WTC11 (cell line): ENCODE data around the gene EID2B.

Source experiments
- CTCF ChIP-seq: fragments of 200-600 bp; IDR thresholded peaks from 2 replicates; pipeline ENCODE4 v1.8.0; 2022; ENCODE audit warnings: antibody characterized with exemption
- ELF4 ChIP-seq: sonication (generic); formaldehyde crosslinking; IDR thresholded peaks from 2 replicates; pipeline ENCODE4 v1.8.1; 2022; ENCODE audit warnings: low read depth, mild to moderate bottlenecking, moderate library complexity, missing genetic modification reagents
- GTF2I ChIP-seq: fragments of 250-450 bp; sonication (Bioruptor Pico); conservative IDR thresholded peaks from 2 replicates; pipeline ENCODE4 v1.4.0; 2021; ENCODE audit warnings: mild to moderate bottlenecking
- MAX ChIP-seq: sonication (generic); formaldehyde crosslinking; IDR thresholded peaks from 2 replicates; pipeline ENCODE4 v1.8.0; 2022; ENCODE audit warnings: mild to moderate bottlenecking, missing genetic modification reagents

- TF ChIP-seq GTF2I (CRISPR knock-in tag) (no peak), CTCF (no peak), ELF4 (CRISPR knock-in tag) (no peak), MAX (CRISPR knock-in tag) (no peak)
These were observed 51.0 kb downstream of the EID2B start for GRCh38 chr19:39481676-39482075.
